Measurements from ENCODE around the gene PLRG1.

The PLRG1 gene

DNA sequence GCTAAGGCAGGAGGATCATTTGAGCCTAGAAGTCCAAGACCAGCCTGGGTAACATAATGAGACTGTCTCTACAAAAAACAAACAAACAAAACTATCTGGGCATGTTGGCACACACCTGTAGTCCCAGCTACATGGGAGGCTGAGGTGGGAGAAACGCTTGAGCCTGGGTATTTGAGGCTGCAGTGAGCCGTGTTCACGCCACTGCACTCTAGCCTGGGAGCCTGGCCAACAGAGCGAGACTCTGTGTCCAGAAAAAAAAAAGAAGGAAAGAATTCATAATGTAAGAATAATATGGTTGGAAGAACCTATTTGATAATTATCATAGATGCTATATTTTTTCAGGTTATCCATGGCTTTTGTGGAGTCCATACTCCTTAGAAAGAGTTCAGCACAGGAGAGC lies 32.6 kb downstream of the PLRG1 start:
- no peak for DNase-seq (ENCODE audit: low read depth)

DNA sequence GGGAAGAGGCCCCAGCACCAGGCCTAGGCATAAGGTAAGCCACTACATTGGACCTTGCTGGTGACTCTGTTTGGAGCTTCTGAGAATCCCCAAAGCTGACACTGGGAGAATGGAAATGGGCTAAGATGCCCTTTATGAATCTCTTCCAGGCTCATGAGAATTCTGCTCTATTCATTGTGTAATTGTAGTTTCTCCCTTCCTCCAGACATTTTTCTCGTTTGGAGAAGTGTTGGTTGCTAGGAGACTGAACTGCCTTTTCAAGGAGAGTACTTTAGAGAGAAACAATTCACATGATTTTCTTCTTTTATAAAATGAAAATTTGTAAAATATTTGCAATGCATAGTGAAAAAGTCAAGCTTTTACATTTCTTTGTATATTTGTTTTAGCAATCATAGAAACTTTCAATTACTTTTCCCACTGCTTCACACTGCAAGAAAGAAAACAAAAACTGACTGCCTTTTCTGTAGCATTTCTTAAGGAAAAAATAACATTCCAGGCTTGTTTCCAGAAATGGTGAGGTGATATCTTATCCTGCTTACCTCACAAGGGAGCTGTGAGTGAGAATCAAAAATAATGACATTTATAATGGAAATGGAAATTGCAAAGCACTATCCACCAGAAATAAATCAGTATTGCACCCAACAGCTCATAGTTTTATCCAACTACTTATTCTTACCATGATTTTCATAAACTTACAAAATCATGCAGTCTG lies 33.7 kb downstream of the PLRG1 start:
- no peak for DNase-seq (ENCODE audit: low read depth)

DNA sequence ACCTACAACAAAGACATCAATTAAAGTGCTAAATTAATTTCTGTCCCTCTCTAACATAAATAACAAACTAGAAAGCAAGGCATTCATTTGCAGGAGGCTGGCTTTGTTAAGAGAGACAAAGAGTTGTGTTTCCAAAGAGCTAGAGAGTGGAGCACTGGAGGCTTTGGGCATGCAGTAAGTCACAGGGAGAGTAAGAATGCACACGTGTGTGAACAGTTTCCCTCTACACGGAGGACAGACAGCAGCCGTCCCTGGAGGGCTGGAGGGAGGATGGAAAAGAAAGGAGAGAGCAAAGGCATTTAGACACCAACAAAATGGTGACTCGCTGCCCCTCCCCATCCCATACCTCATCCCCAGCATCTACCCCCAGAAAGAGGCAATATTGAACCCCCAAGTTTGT lies 38.2 kb downstream of the PLRG1 start:
- no peak for DNase-seq (ENCODE audit: low read depth)

DNA sequence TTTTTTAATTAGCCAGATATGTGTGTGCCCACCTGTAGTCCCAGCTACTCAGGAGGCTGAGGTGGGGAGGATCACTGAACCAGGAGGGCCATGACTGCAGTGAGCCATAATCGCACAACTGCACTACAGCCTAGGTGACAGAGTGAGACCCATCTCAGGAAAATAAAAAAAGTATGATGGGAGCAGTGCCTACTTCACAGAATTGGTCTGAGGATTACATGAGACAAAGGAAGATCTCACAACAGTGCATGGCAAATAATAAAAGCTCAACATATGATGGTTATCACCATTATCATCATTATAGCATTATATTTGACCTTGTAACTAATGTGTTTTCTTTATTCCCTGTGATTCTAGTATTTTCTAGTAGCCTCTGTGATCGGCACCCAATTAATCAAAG lies 38.7 kb downstream of the PLRG1 start:
- no peak for DNase-seq (ENCODE audit: low read depth)

DNA sequence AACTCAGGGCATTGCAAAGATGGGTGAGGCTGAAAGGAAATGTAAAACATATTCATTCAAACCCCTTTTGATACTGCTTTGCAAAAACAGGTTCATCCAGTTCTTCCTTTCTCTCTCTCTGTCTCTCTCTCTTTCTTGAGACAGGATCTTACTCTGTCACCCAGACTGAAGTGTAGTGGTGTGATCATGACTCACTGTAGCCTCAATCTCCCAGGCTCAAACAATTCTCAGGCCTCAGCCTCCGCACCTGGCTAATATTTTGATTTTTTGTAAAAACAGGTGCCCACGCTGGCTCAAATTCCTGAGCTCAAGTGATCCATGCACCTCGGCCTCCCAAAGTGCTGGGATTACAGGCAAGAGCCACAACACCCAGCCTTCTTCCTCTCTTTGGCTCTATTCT lies 43.0 kb downstream of the PLRG1 start:
- no peak for DNase-seq (ENCODE audit: low read depth)

DNA sequence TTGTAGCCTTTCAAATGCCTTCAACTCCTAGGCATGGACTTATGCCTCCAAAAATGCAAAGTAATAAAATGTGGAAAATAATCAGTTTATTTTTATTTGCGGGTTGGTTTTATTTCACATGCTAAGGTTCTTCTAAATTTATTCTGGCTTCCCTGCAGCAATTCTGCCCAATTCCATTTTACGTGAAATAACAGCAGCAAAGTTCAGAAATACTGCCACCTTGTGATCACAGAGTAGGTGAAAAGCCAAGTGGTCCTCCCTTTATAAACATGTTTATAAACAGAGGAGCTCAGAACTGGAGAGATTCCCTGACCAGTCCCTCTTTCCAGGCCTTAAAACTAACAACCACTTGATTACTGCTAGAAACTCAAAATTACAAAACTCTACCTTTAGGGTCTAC lies 43.9 kb downstream of the PLRG1 start:
- DNase-seq (ENCODE audit: low read depth) = no peak

DNA sequence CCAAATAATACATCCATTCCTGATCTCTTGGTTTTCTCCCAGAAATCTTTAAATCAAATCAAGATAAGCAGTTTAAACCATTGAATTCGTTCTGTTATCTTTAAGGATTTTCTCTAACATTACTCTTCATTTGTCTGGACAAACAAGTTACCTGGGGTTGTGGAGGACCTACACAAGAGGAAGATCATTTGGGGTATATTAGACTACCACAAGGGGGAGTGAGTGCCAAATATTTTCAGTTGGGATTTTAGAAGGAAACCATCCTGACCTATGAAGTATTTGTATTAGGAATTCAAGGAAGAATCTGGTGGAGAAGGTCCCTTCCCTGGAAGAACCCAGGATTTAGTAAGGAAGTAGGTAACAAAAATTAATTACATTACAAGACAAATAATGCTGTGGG lies 46.6 kb downstream of the PLRG1 start:
- DNase-seq (ENCODE audit: low read depth) = no peak

DNA sequence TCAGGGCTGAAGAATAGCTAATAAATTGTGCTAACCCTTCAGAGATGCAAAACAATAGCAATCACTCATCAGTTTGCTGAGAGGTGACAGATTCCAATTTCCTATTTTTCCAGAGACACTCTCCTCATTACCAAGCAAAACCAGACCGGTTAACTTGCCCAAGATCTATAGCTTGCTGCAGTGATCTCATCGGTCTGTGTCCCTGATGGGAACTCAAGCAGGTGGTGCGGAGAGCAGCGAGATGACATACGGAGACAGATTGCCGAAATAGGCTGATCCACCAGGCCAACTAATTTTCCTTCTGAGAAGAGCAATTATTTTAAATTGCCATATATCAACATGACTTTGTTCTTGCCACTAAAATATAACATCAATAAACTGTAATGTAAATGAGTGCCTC lies 48.1 kb downstream of the PLRG1 start:
- DNase-seq (ENCODE audit: low read depth) = no peak

DNA sequence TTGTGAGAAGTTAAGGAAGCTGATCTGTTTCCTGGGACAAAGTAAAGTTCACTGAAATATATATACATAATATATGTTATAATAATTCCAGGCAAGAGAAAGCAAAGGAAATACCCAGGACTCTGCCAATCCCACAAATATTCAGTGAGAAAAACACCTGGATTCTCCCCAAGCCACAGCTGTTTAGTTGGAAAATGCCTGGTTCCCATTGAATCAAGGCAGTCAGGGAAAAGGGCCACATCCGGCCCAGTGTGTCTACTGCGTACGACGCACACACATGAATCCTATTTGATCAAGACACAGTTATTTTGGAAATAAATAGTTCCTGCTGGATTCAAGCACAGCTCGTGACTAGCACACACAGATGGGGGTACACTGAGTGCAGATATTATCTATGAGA lies 52.3 kb downstream of the PLRG1 start:
- DNase-seq (ENCODE audit: low read depth) = no peak

DNA sequence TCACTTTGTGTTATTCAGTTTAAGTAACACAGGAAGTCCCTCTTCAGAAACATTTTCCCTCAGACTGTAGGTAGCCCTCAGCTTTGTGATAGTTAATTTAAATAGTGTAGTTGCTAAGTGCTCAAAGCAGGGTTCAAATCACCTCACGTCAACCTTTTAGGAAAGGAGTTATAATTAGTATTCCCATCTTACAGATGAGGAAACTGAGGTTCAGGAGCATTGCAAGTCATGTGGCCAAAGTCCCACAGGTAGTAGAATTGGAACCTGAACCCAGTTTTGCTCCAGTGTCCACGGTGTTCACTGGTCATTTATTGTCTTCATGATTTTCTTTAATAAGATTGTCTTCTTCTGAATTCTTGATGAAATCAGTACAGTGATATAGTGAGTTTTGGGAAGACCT lies 54.3 kb downstream of the PLRG1 start:
- no peak for DNase-seq (ENCODE audit: low read depth)

DNA sequence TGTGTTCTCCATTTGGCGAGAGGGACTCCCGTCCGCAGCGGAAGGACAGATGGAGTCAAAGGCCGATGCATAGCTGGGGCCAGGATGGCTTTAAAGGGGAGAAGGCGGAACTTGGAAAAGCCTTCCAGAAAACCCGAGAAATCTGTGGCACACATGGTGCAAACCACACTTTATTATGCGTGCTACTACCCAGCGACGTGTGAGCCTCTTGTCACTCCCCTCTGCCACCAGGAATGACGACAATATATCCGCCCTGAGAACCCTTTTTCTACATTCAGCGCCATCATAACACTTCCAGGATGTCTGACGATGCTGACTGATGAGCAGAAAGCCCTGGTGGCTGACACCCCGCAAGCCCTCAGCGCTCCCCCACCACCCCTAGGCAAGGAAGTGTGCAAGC lies 57.9 kb downstream of the PLRG1 start:
- DNase-seq (ENCODE audit: low read depth) = no peak

DNA sequence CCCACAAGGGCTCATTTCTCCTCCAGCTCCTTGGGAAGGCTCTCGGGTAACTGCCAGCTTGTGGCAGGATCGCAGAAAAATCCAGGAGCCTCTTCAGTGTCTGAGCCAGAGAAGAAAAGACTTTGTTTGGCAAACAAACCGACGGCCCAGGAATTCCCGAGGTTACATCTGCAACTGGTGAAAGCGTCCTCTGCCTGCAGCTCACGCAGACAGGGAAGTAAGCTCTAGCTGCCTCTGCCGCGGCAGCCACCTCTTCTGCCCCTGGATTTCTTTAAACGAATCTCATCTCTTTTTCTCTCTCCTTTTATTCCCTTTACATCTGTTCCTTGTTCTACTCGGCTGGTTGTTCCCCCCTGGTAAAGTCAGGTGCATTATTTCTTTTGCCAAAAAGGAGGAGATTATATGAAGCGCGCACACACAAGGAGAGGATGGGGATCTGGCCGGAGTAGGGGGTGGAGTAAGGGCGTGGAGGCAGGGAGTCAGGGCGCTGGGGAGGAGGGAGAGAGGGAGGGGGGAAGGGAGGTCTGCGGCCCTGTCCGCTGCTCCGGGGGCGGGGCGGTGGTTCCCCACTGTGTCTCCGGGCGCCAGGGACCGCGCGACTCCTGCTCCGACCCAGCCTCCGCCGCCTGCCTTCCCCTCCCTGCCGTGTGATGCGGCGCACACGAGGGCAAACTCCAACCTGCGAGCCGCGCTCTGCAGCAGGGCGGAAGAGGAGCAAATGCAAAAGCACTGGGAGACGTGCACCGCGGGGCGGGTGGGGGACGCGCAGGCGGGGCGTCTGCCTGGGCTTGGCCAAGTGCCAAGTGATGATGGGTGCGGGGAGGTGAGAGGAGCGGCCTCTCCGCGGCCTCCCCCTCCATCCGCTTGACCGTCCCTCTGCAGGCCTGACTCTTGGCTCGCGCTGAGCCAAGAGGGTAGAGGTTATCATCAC lies 58.6 kb downstream of the PLRG1 start, which contains the start of gene DCHS2:
DCHS2 (minus strand) TSS at position 459 of the 931 bp plus-strand sequence; CDS start at position 15, 444 bp downstream.
- DNase-seq (ENCODE audit: low read depth) = no peak

DNA sequence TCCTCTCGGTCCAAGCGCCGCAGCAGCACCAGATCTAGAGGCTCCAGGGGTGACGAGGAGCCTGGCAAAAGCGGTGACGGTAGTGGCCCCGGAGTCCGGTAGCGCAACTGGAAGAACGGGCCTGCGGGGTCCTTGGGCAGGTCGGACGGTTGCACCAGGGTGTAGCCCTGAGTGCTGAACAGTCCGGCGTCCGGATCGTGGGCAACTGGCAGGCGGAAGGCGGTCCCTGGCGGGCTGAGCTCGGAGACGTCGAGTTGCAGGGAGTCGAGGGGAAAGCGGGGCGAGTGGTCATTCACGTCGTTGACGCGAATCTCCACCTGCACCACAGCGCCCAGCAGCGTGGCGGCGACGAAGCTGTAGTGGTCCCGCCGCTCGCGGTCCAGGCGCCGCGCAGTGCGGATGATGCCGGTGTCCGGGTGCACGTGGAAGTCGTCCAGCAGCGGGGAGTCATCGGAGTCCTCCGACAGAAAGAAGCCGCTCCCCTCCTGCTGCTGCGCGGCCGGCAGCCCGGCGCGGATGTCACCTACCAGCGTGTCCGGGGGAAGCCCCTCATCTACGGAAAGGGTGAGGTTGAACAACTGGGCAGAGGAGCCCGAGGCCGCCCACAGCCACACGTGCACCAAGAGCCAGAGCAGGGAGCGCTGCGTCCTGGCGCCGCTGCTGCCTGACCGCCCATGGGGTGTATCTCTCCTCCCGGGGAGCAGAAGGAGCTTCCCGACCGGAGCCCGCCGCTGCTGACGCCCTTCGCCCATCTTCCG lies 59.4 kb downstream of the PLRG1 start:
- DNase-seq (ENCODE audit: low read depth) = no peak

DNA sequence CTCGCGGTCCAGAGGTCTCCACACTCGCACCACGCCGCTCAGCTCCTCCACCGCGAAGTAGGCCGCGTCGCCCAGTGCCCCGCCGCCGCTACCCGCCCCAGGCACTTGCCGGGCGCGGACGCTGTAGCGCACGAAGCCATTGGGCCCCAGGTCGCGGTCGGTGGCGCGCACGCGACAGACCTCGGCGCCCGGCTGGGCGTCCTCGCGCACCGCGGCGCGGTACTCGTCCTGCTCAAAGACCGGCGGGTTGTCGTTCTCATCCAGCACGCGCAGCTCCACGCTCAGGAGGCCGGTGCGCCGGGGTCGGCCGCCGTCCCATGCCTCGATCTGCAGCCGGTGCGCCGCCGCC lies 60.0 kb downstream of the PLRG1 start:
- DNase-seq (ENCODE audit: low read depth) = no peak

DNA sequence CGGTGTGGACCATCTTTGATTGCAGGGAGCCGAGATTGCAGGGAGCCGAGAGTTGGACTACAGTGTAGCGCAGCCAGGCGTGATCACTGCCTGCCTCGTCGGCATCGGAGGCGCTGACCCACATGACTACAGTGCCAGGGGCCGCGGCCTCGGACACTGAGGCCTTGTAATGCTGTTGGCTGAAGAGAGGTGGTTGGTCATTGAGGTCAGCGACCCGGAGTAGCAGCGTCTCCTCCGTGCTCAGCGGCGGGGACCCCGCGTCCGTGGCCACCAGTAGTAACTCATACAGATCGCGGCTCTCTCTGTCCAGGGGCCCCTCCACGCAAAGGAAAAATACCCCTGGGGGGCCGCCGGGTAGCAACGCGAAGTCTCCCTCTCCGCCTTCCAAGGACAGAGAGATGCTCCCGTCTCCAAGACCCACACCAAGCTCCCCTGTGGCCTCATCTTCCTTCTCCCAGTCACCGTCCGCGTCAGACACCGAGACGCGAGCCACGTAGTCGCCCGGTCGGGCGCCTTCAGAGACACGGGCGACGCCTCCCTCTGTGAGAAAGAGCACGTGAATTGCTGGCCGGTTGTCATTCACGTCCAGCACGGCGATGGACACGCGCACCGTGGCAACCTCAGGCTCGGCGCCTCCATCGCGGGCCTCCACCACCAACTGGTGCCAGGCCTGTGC lies 60.5 kb downstream of the PLRG1 start:
- no peak for DNase-seq (ENCODE audit: low read depth)

DNA sequence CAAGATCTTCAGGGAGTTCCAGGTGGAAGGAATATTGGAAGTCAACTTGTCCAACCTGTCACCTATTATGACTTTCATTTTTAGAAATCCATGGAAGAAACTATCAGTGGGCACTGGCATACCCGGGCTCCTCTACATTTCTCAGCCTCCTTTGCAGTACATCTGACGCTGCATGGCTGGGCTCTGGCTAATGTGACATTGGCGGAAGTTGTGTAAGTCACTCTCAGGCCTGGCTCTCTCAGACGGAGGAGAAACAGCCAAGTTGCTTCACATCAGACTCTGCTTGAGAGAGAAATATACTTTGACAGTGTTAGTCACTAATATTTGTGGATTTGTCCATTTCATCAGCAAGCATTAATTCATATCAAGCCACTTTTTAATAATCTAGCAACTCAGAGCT lies 63.1 kb downstream of the PLRG1 start:
- DNase-seq (ENCODE audit: low read depth) = no peak

DNA sequence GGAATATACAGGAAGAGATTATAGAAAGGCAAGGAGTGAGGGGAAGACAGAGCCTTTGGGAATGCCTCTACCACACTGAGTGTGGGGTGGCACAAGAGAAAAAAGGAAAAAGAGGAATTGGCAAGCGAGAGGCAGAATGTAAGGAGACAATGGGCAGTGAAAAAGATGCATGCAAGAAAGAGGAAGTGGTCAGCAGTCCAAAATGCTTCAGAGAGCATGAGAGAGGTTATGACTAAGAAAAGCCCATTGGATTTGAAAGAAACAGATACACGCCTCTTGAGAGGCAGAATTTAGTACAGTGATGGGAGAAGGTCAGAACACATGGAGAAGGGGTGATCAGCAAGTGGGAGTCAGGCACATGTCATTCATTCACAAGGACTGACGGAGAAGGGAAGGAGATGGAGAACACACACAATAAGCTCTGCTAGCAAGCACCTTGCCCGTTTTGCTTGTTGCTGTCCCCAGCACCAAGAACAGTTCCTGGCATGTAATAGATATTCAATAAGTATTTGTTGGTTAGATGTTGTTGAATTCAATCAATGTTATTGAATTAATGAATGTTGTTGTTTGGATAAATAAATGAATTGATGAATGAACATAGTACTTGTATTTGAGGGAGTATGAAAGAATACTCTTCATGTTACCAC lies 65.0 kb downstream of the PLRG1 start:
- DNase-seq (ENCODE audit: low read depth) = no peak

Data from activated gamma-delta T cell treated with anti-CD3 and anti-CD28 coated beads, Interleukin-2, amount 50 U/mL, for 16 hours (primary cell).